22Rv1 (cell line): Measurements from ENCODE around the gene AGBL1.

ENCODE experiments used
- H3K27ac ChIP-seq: fragments of 450-650 bp; 2 replicates; pipeline ENCODE4 v1.5.1; 2017
- CTCF ChIP-seq: fragments of 450-650 bp; IDR thresholded peaks from 2 replicates; pipeline ENCODE4 v1.5.1; 2017; ENCODE audit warnings: mild to moderate bottlenecking
- ZFX ChIP-seq: fragments of 450-650 bp; IDR thresholded peaks from 2 replicates; pipeline ENCODE4 v1.6.1; 2017; ENCODE audit warnings: antibody characterized with exemption, borderline replicate concordance

AGBL1 gene

DNA sequence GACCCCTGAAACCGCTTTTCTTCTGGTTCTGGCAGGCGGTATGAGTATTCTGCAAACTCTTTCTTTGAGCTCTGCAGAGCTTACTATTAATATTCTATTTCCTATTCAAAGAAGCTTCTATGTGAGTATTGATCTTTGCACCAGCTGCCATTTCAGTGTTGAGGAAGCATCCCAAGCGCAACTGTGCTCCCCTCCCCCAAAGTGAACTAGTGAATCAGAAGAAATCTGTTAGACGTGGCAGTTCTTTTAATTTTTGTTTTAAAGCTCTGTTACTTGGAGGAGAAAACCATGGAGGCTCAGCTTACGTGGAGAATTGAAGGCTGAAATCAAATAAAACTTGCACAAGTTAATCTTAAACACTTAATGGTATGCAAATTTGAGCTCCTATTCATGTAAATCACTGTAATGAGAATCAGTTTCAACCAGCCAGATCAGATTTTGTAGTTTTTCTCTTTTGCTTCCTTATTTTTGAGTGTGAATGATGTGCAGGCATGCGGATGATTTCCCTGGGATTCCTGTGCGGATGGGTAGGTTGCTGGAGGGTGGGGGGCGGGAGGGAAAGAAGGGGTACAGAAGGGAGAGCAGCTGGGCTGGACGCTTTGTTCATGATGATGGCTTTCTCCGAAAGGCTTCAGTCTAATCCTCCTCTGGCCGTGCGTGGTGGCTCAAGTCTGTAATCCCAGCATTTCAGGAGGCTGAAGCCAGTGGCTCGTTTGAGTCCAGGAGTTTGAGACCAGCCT, 16.1 kb upstream of the AGBL1 start:
- H3K27ac ChIP-seq = no peak overlapping the region
- TF ChIP-seq CTCF = no peak
- TF ChIP-seq ZFX = no peak

- H3K27ac ChIP-seq = no peak overlapping the region
- TF ChIP-seq CTCF = no peak
- no peak for TF ChIP-seq ZFX
Measured at GRCh38 chr15:86064326-86064725, 15.3 kb upstream of the AGBL1 start.

DNA sequence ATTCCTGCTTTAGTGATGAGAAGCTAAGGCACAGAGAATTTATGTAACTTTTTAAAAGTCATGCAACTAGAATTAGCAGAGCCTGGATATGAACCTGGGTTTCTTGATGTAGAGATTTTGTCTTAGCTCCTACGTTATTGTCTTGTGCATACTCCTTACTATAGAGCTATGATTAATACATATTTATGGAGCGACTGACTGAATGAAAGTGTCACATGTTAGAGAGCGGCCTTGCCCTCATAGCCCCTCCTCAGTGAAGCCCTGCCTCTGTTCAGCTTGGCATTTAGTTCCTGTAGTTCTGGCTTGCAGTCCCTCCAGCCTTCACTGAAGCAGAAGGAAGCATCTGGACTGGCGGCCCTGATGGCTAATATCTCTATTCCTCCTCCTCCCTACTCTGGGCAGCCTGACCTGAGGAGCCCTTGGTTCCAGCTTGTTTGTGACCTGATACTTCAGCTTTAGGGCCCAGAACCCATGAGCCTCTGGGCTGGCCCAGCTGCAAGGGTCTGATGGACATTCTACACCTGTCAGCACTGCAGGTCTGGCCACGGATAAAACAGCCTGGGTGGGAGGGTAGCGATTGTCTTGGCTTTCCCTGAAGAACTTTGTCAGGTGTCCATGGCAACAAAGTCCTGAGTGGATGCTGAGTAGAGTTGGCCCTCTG, 13.4 kb upstream of the AGBL1 start:
- H3K27ac ChIP-seq = no peak overlapping the region
- TF ChIP-seq ZFX (no peak), CTCF (no peak)

GRCh38 chr15:86073281-86073680, 6.4 kb upstream of the AGBL1 start:
- no peak overlapping the region for H3K27ac ChIP-seq
- TF ChIP-seq ZFX (no peak), CTCF (no peak)

GRCh38 chr15:86076468-86076867, 3.2 kb upstream of the AGBL1 start:
- TF ChIP-seq ZFX (no peak), CTCF (no peak)

GRCh38 chr15:86077070-86077469, 2.6 kb upstream of the AGBL1 start:
- no peak overlapping the region for H3K27ac ChIP-seq
- TF ChIP-seq CTCF = no peak
- no peak for TF ChIP-seq ZFX

More at GRCh38 chr15:86076468-86076867, 3.2 kb upstream of the AGBL1 start:
- H3K27ac ChIP-seq = no peak overlapping the region

- TF ChIP-seq CTCF (no peak), ZFX (no peak)
- no peak overlapping the region for H3K27ac ChIP-seq
Measured at GRCh38 chr15:86080302-86080701, 631 bp downstream of the AGBL1 start.
